ENCODE data around the gene NR1H4.

- TF ChIP-seq CTCF (IDR thresholded peaks at IDR 0.05) (no peak), EP300 (IDR thresholded peaks at IDR 0.05) (no peak)
Observed at GRCh38 chr12:100576331-100577036, 102.8 kb downstream of the NR1H4 start.
